IMR-90 (cell line): ENCODE results near the gene TMEM204.

Experiments used
- BHLHE40 ChIP-seq: fragments of 150-350 bp; IDR thresholded peaks from 2 replicates; pipeline ENCODE4 v1.6.1; 2016; ENCODE audit warnings: mild to moderate bottlenecking, low read depth, low read length
- CEBPB ChIP-seq: IDR thresholded peaks from 2 replicates; pipeline ENCODE4 v1.6.1; 2012; ENCODE audit warnings: low read depth, low read length, improper control_type of control experiment
- NFE2L2 ChIP-seq: fragments of 150-350 bp; IDR thresholded peaks from 2 replicates; pipeline ENCODE4 v1.6.1; 2016; ENCODE audit warnings: low read depth, mild to moderate bottlenecking, low read length
- RFX5 ChIP-seq: IDR thresholded peaks from 2 replicates; pipeline ENCODE4 v1.8.0; 2012; ENCODE audit warnings: low read depth, mild to moderate bottlenecking, low read length, moderate library complexity
- TF ChIP-seq, protein P1 (sequence below): conservative IDR thresholded peaks from 2 replicates; pipeline ENCODE4 v1.5.1; 2012; ENCODE audit warnings: mild to moderate bottlenecking, low read depth, low read length, improper control_type of control experiment

DNA sequence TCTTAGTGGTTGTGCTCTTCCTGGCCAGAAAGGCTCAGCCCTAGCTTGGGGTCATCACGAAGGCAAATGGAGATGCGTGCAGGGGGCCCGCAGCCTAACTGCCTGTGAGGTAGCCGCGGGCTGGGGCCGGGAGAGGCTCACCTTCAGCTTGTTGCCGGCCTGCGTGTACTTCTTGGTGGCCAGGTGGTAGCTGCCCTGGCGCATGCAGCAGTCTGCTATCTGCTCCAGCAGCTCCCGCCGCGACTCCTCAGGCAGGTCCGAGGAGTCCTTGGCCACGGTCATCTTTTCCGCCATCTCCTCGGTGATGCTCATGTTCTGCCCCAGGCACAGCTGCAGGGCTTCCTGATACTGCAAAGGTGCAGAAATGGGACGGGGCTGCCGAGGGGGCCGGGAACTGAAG is 13.0 kb upstream of the TMEM204 start:
- TF ChIP-seq BHLHE40: no peak
- TF ChIP-seq RFX5: no peak
- TF ChIP-seq, protein P1, sequence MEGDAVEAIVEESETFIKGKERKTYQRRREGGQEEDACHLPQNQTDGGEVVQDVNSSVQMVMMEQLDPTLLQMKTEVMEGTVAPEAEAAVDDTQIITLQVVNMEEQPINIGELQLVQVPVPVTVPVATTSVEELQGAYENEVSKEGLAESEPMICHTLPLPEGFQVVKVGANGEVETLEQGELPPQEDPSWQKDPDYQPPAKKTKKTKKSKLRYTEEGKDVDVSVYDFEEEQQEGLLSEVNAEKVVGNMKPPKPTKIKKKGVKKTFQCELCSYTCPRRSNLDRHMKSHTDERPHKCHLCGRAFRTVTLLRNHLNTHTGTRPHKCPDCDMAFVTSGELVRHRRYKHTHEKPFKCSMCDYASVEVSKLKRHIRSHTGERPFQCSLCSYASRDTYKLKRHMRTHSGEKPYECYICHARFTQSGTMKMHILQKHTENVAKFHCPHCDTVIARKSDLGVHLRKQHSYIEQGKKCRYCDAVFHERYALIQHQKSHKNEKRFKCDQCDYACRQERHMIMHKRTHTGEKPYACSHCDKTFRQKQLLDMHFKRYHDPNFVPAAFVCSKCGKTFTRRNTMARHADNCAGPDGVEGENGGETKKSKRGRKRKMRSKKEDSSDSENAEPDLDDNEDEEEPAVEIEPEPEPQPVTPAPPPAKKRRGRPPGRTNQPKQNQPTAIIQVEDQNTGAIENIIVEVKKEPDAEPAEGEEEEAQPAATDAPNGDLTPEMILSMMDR: no peak
- TF ChIP-seq CEBPB: no peak
- TF ChIP-seq NFE2L2: no peak
